ENCODE results near the gene EEF1A2. TPM values are rescaled to one million over a fixed set of nuclear protein-coding genes. Genes with fewer than 3 reads are reported as not detected.

EEF1A2 gene
- polyA plus RNA-seq, 3 donors: 0.08 TPM; not detected in 2

DNA sequence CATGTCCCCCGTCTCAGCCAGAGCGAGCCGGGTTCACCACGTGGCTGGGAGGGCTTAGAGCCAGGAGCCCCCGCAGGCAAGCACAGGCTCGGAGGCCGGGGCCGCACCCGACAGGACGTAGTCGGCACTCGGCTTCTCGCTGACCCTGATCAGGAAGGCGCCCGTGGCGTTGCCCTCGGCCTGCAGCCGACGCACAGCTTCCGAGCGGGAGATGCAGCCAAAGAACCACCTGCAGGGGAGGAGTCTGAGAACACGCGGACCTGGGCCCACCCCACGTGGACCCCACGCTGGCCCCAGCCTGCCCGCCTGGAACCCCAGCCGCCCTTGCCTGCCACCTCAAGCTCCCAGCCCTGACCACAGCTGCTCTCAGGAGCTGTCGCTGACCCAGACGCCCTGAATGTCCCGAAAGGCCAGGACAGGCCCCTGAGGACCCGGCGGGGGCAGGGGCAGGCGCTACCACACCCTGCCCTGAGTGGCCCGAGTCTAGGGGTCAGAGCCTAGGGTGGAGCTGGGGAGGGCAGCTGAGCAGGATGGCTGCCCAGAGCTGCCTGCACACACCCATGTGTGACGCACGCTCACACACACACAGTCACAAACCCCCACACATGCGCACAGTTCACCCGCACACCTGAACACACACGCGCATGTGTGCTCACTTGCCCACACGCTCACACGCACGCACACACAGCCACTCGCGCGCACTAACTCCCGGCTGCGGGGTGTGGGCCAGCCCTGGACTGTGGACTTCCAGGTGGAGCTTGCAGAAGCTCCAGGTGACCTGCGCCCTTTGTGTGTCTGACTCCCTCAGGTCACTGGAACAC lies 36.2 kb upstream of the EEF1A2 start:
- Histone ChIP-seq H3K9me3 (replicated peaks in 1 of 2; ENCODE audit: control insufficient read depth in 1 of 2, insufficient read depth in 1 of 2, low read length in 2 of 2) (no peaks in the 10 kb centered on the region), H2AFZ (ENCODE audit: insufficient read depth, low read depth, low read length, poor library complexity, severe bottlenecking) (no peak overlapping the region), H4K20me1 (ENCODE audit: insufficient read depth, low read length) (no peaks in the 10 kb centered on the region), H3K9ac (ENCODE audit: insufficient read depth, low read length, poor library complexity, severe bottlenecking) (no peak overlapping the region), H3K4me3 (replicated peaks in 1 of 3; ENCODE audit: low read depth in 2 of 3, low read length in 3 of 3) (no peak overlapping the region), H3K4me1 (ENCODE audit: control insufficient read depth in 1 of 2, insufficient read depth in 2 of 2, low read length in 2 of 2) (peaks cover 23 to 28% of the 10 kb centered on the region in 2 donors), H3K27ac (ENCODE audit: low read depth in 1 of 2, low read length in 2 of 2) (no peak overlapping the region), H3K79me2 (ENCODE audit: insufficient read depth, low read length) (no peaks in the 10 kb centered on the region), H3K4me2 (replicated peaks; ENCODE audit: extremely low read depth, low read length, poor library complexity, severe bottlenecking) (no peak overlapping the region), H3K36me3 (replicated peaks in 1 of 2; ENCODE audit: control insufficient read depth in 1 of 2, insufficient read depth in 2 of 2, low read length in 2 of 2) (no peaks in the 10 kb centered on the region), H3K27me3 (ENCODE audit: control insufficient read depth in 2 of 2, insufficient read depth in 2 of 2, low read length in 2 of 2) (peaks cover 0 to 13% of the 10 kb centered on the region in 2 donors)
- Mint-ChIP-seq H3K4me3 (peak overlapping the region in 1 of 2 donors; percentile 21), H3K27me3 (ENCODE audit: low read depth in 3 of 3) (peaks cover 5 to 21% (median 11%) of the 10 kb centered on the region in 3 donors), H3K4me1 (peaks cover 16% of the 10 kb centered on the region), H3K9me3 (peaks cover 0 to 3% (median 0%) of the 10 kb centered on the region in 7 donors), H3K36me3 (peaks cover 0 to 2% of the 10 kb centered on the region in 2 donors), H3K27ac (no peak overlapping the region)
- 90% methylated on average over 43 of the region's 49 CpGs for WGBS (ENCODE audit: insufficient coverage)
- DNase-seq: no peak
- intact Hi-C loops (cut with micrococcal nuclease): loop anchor here (5.0 to 10.0 kb wide), 7 partner anchors 42 to 447 kb away; partner anchors contain the start of genes GMEB2 (in 2 of the 2), ABHD16B (in 1 of the 2), PRPF6 (in 1 of the 2) and TPD52L2 (in 1 of the 2)
- TF ChIP-seq, protein P1, sequence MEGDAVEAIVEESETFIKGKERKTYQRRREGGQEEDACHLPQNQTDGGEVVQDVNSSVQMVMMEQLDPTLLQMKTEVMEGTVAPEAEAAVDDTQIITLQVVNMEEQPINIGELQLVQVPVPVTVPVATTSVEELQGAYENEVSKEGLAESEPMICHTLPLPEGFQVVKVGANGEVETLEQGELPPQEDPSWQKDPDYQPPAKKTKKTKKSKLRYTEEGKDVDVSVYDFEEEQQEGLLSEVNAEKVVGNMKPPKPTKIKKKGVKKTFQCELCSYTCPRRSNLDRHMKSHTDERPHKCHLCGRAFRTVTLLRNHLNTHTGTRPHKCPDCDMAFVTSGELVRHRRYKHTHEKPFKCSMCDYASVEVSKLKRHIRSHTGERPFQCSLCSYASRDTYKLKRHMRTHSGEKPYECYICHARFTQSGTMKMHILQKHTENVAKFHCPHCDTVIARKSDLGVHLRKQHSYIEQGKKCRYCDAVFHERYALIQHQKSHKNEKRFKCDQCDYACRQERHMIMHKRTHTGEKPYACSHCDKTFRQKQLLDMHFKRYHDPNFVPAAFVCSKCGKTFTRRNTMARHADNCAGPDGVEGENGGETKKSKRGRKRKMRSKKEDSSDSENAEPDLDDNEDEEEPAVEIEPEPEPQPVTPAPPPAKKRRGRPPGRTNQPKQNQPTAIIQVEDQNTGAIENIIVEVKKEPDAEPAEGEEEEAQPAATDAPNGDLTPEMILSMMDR (IDR thresholded peaks at IDR 0.05): no peak

DNA sequence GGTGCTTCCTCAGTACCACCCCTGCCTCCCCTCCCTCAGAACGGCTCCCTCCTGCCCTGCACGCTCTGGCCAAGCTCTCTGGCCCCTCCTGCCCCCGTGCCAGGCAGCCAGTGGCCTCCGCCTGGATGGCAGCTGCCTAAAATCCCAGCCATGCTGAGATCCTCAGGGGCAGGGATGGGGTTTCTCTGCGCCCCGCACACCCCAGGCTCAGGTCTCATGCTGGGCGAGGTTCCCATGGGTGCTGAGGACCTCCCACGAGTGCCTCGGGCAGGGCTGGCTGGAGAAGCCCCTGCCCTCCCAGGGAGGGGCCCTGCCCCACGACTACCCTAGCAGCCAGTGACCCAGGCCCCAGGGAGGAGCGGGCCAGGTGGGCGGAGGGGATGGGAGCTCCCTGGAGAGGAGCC lies 35.5 kb upstream of the EEF1A2 start:
- Histone ChIP-seq H3K79me2 (ENCODE audit: insufficient read depth, low read length) (no peaks in the 10 kb centered on the region), H4K20me1 (ENCODE audit: insufficient read depth, low read length) (no peaks in the 10 kb centered on the region), H3K27me3 (ENCODE audit: control insufficient read depth in 2 of 2, insufficient read depth in 2 of 2, low read length in 2 of 2) (peaks cover 0 to 8% of the 10 kb centered on the region in 2 donors), H3K4me3 (replicated peaks in 1 of 3; ENCODE audit: low read depth in 2 of 3, low read length in 3 of 3) (no peak overlapping the region), H3K9ac (ENCODE audit: insufficient read depth, low read length, poor library complexity, severe bottlenecking) (no peak overlapping the region), H2AFZ (ENCODE audit: insufficient read depth, low read depth, low read length, poor library complexity, severe bottlenecking) (no peak overlapping the region), H3K36me3 (replicated peaks in 1 of 2; ENCODE audit: control insufficient read depth in 1 of 2, insufficient read depth in 2 of 2, low read length in 2 of 2) (no peaks in the 10 kb centered on the region), H3K9me3 (replicated peaks in 1 of 2; ENCODE audit: control insufficient read depth in 1 of 2, insufficient read depth in 1 of 2, low read length in 2 of 2) (no peaks in the 10 kb centered on the region), H3K27ac (ENCODE audit: low read depth in 1 of 2, low read length in 2 of 2) (no peak overlapping the region), H3K4me1 (ENCODE audit: control insufficient read depth in 1 of 2, insufficient read depth in 2 of 2, low read length in 2 of 2) (peaks cover 23 to 28% of the 10 kb centered on the region in 2 donors), H3K4me2 (replicated peaks; ENCODE audit: extremely low read depth, low read length, poor library complexity, severe bottlenecking) (no peak overlapping the region)
- no peak for DNase-seq
- TF ChIP-seq, protein P1 (IDR thresholded peaks at IDR 0.05): no peak
- Mint-ChIP-seq H3K36me3 (peaks cover 0 to 2% of the 10 kb centered on the region in 2 donors), H3K9me3 (peaks cover 0 to 3% (median 0%) of the 10 kb centered on the region in 7 donors), H3K27ac (no peak overlapping the region), H3K27me3 (ENCODE audit: low read depth in 3 of 3) (peaks cover 4 to 18% (median 6%) of the 10 kb centered on the region in 3 donors), H3K4me1 (peaks cover 16% of the 10 kb centered on the region), H3K4me3 (no peak overlapping the region)
- 92% methylated on average over 12 of the region's 12 CpGs for WGBS (ENCODE audit: insufficient coverage)
- intact Hi-C loops (cut with micrococcal nuclease): loop anchor here in 1 of 2 donors (10.0 kb wide), 1 partner anchor 330 kb away; the partner anchor contains the start of genes ABHD16B and TPD52L2

Data from CD14-positive monocyte (primary cell).